ENCODE data around the gene VTI1B.
"Not testable (repeated sequence)": the region's sequence is repeated elsewhere in the genome, so short reads cannot be mapped to it uniquely, and the experiment has no call there.

The VTI1B gene

DNA sequence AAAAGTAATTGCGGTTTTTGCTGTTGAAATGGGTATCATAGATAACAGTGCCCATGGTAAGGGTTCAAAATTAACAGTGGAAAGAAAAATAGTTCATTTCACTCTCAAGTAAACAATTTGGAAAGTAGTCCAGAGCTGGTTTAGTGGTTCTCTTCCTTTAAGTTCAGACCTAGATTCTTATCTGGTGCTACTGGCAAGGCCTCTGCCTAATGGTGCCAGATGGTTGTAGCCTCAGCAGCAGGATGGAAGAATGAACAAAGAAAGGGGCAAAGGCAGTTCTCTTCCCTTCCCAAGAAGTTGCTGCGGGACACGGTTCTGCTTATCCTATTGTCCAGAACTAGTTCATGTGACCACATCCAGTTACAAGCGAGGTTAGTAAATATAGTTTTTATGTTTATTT is 44.2 kb downstream of the VTI1B start:
- DNase-seq (ENCODE audit: low read depth in 2 of 2): no peak

- no peak for DNase-seq (ENCODE audit: low read depth in 2 of 2)
Measured at GRCh38 chr14:67627519-67627918, 46.9 kb downstream of the VTI1B start.

DNA sequence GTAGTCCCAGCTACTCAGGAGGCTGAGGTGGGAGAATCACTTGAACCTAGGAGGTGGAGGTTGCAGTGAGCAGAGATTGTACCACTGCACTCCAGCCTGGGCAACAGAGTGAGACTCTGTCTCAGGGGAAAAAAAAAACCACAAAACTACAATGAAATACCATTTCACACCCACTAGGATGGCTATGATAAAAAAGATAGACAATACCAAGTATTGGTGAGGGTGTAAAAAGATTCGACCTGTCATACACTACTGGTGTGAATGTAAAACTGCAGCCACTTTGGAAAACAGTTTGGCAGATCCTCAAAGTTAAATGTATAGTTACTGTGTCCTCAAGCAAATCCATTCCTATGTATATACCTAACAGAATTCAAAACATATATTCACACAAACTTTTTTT is 48.3 kb downstream of the VTI1B start:
- DNase-seq (ENCODE audit: low read depth in 2 of 2): not testable (repeated sequence)

- DNase-seq (ENCODE audit: low read depth in 2 of 2): no peak
Measured at GRCh38 chr14:67623114-67623513, 51.3 kb downstream of the VTI1B start.

- DNase-seq (ENCODE audit: low read depth in 2 of 2): no peak
Measured at GRCh38 chr14:67622675-67623074, 51.8 kb downstream of the VTI1B start.

DNA sequence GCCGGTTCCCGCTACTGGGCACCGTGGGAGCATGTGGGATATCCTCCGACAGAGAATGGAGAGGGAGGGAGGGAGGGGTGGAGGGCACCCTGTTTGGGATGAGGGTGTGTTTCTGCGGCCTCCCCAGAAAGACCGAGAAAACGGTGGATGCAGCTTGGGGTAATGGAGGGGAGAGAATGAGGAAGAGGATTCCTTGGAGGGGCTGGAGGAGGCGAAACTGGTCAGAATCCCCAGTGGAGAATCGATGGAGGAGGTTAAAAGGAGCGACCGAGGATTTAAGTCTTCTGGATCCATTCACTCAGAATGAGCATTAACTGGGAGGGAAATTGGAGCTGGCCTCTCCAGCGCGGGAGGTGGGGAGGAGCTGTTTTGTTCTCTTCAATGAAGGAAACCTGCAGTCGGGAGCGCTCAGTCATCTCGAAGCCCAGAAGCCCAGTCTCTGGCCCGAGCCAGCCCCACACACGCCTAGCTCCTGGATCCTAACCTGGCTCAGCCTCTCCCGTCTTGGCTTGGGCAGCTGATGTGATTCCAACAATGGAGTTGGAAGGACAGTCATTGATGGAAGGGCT is 54.1 kb downstream of the VTI1B start:
- DNase-seq (ENCODE audit: low read depth in 2 of 2): no peak

- peak; percentile 96 to 97 for DNase-seq (ENCODE audit: low read depth in 2 of 2)
Measured at GRCh38 chr14:67619446-67620216, 54.8 kb downstream of the VTI1B start, which contains the start of gene ARG2. ARG2 (plus strand) TSS chr14:67619920; CDS start chr14:67619978, 58 bp downstream.

- DNase-seq (ENCODE audit: low read depth in 2 of 2): no peak
Measured at GRCh38 chr14:67618617-67619063, 55.8 kb downstream of the VTI1B start.

GRCh38 chr14:67610491-67610890 is 63.9 kb downstream of the VTI1B start:
- DNase-seq (ENCODE audit: low read depth in 2 of 2): no peak

GRCh38 chr14:67609642-67610310 is 64.7 kb downstream of the VTI1B start:
- DNase-seq (ENCODE audit: low read depth in 2 of 2): no peak

DNA sequence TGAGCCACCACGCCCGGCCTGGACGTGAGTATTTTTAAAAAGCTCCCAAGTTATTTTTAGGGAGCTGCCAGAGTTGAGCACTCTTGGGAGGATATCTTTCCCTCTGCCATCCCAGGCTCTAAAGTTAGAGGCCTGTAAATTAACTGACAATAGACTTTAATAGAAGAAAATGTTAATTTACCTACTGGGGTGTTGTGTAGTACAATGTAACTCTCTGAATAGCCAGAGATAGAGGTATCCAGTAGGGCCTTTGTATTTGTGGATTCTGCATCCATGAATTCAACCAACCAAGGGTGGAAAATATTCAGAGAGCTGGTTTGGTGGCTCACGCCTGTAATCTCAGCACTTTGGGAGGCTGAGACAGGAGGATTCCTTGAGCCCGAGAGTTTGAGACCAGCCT is 66.8 kb downstream of the VTI1B start:
- no peak for DNase-seq (ENCODE audit: low read depth in 2 of 2)

GRCh38 chr14:67602995-67603545 is 71.4 kb downstream of the VTI1B start:
- no peak for DNase-seq (ENCODE audit: low read depth in 2 of 2)

GRCh38 chr14:67602076-67602475 is 72.4 kb downstream of the VTI1B start:
- no peak for DNase-seq (ENCODE audit: low read depth in 2 of 2)

- DNase-seq (ENCODE audit: low read depth in 2 of 2): not testable (repeated sequence)
Measured at GRCh38 chr14:67600562-67600974, 73.9 kb downstream of the VTI1B start.

- peak; percentile 90 to 91 for DNase-seq (ENCODE audit: low read depth in 2 of 2)
Measured at GRCh38 chr14:67599698-67600561, 74.5 kb downstream of the VTI1B start, which contains the start of gene PIGH. PIGH (minus strand) TSS chr14:67600268; CDS start chr14:67600203, 65 bp downstream.

Measured in stimulated activated CD8-positive, alpha-beta memory T cell treated with anti-CD3 and anti-CD28 coated beads, Interleukin-2, amount 100 ng/mL, for 1 hour (primary cell).